ENCODE measurements around the gene MIS12.

Gene MIS12

DNA sequence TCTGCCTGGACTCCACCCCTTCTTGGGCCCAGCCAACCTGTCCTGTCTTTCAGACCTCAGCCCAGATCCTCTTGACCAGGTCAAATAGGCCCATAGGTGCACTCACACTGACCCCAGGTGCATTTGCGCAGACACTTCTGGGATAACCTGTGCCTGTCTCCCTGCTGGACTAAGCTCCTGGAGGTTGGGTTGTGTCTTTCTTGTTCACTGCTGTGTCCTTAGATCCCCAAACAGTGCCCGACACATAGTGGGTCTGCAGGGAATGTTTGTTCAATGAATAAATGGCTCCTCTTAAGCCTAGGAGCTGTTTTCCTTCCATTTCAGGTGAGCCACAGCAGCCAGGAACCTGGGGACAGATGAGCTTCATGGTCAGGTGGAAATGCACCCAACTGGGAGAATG lies 49.1 kb downstream of the MIS12 start:
- DNase-seq (ENCODE audit: low read depth) = no peak

DNA sequence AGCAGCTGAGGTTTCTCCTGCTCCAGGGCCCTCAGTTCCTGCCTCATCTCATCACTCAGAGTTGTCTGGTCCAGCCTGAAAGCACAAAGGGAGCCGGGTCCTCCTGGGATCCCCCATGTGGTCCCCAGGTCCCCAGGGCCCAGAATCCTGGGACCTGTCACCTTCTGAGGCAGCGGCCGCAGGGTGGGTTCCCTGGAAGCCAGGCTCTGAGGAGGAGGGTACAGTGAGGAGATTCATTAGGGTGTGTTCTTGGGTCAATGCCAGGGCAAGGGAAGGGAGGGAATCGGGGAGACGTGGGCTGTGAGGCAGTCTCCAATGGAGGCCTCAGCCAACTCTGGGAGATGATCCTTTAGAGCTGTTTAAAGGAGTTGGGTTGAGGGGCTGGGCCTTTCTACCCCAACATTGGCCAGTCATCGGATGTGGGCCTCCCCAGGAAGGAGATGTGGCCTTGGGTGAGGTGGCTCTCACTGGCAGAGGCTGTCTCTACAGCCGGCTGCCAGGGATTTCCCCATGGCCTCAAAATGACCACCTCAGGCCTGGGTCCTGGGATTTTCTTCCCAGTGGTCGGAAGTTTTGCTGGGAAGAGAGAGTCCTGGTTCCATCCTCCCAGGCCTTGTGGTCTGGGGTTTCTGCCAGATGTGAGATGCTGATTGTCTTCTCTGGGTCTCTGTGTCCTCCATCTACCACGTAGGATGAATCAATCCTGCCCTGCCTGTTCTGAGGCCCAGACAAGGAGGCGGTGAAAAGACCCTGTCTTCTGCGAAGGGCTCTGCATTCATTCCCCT lies 50.7 kb downstream of the MIS12 start:
- peak; percentile 82 for DNase-seq (ENCODE audit: low read depth)

DNA sequence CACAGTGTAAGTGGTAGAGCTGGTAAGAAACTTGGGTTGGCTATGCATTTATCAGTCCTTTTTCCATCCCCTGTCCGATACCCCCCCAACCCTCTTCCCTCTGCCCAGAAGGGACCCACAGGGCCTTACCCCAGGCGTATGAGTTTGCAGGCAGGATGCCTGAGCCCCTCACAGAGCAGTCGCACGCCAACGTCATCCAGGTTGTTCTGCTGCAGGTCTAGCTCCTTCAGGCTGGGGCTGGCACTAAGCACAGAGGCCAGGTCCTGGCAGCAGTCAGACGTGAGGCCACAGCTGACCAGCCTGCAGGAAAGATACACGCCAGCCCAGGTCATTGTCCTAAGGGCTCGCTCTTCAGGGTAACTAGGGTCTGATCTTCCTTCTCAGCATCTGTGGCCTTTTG lies 52.9 kb downstream of the MIS12 start:
- no peak for DNase-seq (ENCODE audit: low read depth)

DNA sequence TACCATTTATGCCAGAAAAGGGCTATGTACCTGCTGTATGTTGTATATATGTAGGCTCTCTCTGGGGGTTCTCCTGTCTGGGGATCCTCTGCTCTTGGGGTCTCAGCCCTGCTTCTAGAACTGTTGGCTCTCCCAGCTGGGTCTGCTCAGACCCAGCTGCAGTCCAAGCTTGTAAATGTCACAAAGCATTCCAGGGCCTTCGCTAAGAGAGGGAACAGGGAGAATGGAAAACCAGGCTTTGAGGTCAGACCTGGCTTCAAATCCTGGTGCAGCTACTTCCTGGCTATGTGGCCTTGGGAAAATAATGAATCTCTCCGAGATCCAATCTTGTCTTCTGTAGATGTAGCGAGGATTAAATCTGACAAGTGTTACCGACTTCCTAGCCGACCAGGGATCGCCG lies 54.0 kb downstream of the MIS12 start:
- no peak for DNase-seq (ENCODE audit: low read depth)

All from amniotic epithelial cell (primary cell).